Kidney tubule cell (primary cell): Measurements from ENCODE around the gene SPAG6.

ENCODE experiments used
- DNase-seq: peaks from one replicate; pipeline ENCODE4 v3.0.0-alpha.2; 2018; ENCODE audit warnings: low spot score

SPAG6 gene

GRCh38 chr10:22434521-22434920, 89.2 kb downstream of the SPAG6 start:
- DNase-seq = no peak

- DNase-seq = no peak
Observed at GRCh38 chr10:22435650-22436049, 90.4 kb downstream of the SPAG6 start.

GRCh38 chr10:22436526-22436892, 91.2 kb downstream of the SPAG6 start:
- DNase-seq = no peak

- peak; percentile 80 for DNase-seq
Observed at GRCh38 chr10:22436893-22437619, 91.8 kb downstream of the SPAG6 start.

DNA sequence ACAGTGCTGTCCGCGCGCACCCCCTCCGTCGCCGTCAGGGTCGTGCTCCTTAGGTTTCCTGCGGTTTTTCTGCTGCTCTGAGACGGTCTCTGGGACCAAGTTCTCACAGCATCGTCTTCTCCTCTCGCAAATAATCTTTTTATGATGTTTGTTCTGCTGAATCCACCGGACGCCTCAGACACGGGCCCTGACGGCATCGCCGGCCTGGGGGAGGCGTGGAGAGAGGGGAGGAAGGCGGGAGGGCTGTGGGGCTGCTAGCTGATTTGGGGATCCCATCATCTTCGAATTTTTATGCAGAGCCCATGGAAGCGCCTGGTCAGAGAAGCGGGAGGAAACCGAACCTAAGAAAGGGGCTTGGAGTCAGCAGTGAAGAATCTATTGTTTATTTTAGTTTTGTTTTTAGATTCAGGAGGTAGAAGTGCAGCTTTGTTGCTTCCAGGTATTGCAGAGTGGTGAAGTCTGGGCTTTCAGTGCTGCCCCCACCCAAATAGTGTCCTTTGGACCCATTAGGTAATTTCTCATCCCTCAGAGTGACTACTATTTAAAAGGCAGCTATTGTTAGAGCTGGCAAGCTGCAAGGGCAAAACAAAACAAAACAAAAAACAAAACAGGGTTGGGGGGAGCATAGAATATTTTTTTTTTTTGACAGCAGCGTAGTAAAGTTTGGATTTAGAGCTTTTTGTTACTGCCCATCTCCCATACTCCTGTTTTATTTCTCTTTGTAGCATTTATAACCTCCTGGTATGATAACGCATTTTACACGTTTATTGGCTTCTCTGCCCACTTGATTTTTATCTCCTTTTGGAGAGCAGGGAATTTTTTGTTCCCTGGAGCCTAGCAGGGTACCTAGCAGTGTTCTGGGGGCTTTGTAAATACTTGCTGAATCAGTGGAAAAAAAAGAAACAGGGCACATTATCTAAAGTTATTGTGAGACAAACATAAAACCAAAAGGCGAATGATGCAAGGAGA, 92.6 kb downstream of the SPAG6 start:
- DNase-seq = no peak

- DNase-seq = no peak
Observed at GRCh38 chr10:22438711-22439110, 93.4 kb downstream of the SPAG6 start.

DNA sequence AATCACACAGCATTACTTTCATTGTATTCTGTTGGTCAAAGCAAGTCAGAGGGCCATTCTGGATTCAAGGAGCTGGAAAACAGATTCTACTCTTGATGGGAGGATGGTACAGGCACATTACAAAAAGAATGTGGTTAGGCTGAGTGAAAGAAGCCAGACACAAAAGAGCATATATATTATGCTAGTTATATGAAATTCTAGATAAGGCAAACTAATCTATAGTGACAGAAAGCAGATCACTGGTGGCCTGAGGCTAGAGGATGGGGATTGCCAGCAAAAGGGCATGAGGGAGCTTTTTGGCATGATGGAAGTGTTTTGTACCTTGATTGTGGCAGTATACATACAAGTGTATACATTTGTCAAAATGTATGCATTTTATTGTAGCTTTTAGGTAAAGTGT, 96.8 kb downstream of the SPAG6 start:
- no peak for DNase-seq

DNA sequence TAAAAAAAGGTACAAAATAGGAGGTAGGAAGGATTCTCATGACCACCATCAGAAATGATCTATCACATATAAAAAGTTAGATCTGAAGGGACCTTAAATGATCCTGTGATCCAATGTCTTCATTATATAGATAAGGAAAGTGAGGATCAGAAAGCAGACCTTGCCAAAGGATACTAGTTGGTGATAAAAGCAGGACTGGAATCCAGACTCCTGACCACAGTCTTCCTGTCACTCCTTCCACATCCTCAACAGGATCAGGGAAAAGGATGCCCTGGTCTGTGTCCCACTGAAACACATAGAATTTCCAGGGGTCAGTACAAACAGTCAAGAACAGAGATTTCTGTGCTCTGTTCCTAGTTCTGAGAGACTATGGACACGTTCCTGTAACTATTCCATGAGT, 97.2 kb downstream of the SPAG6 start:
- DNase-seq = no peak

DNA sequence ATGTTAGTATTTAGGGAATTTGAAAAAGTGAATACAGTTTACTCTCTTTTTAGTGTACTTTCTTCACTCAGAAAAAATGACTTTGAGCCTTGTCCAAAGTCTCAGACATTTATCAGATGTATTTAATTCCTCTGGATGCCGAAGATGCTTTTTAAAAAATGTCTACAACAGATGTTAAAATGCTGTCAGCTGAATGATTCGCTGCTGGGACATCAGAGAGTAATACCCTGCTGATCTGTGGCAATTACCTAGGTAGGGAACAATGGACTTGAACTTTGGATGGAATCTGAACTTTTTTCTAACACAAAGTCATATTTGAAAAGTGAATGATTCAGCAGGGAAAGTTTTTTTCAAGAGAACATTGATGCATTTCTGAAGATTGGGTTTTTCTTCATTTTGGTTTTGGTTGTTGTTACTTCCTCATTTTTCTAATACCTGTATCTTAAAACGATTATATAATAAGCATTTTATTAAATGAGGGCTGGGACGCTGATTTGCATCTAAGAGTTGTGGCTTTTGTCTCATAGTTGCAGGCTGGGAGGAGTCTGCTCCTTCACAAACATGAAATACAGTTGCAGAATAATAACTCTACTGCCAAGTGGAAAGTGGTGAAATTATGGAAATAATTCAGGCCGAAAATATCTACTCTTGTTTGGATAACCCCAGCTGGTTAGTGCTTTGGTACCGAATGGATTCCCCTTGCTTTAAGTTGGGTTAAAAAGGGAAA, 98.0 kb downstream of the SPAG6 start:
- no peak for DNase-seq

GRCh38 chr10:22444219-22444788, 99.0 kb downstream of the SPAG6 start:
- DNase-seq = no peak

DNA sequence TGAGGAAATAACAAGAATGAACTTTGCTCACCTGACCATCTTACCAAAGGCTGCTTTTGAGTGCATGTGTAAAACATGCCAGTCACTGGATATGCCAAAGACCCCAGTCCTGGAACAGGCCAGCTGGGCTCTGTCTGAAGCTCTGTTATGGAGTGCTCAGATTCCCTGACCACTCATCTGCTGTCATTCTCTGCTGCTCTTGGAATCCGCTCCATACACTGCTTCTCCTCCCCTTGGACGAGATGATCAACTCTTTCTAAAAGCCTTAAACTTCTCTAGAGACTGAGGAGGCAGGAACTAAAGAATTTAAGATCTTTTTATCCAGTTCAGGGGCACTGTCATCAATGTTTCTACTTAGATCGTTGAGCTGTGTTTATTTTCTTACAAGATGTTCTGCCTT, 100.2 kb downstream of the SPAG6 start:
- no peak for DNase-seq

- DNase-seq = no peak
Observed at GRCh38 chr10:22447068-22447467, 101.8 kb downstream of the SPAG6 start.

- no peak for DNase-seq
Observed at GRCh38 chr10:22451346-22451745, 106.0 kb downstream of the SPAG6 start.

- DNase-seq = no peak
Observed at GRCh38 chr10:22453320-22453719, 108.0 kb downstream of the SPAG6 start.

DNA sequence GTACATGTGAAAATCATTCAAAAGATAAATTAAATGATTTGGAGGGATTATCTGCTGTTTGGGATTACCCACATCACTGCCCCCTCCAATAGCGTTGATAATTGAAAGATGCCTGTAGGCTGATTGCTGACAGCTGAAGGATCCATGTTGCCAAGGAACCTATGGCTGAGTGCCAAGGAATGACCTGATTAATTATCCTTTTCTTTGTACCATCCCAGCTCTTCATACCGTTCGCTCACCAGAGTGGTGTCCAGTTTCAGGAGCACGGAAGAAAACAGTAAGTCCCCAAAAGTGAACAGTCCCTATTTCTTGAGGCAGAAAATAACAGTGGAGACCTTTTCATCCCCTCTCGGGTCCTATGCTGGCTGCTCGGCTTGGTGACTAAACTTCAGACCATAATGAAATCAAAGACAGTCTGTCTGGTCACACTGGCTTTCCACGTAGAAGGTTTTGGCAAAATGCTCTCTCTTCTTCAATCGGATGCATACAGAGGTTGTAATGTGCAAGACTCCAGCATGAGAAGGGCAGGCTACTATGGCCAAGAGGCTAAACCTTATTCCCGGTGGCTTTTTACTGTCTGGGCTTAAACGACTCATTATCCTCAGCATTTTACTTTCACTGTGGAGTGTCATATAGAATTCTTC, 108.8 kb downstream of the SPAG6 start:
- no peak for DNase-seq

DNA sequence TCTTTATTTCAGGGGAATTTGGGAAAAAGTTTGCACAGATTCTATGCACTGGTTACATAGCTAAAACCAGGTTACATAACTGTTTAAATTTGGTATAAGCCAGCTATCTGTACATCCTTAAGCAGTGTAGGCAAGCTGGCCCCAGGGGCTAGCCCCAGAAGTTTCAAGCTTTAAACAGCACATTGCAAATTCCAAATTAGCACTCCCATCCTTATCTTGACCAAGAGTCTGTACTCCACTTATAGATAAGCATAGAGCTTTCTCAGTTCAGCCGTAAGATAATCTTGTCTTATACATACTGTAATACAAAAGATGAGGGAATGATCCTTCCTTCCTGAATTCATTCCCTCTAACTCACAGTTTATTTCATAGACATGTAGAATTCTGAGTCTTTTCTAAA, 109.3 kb downstream of the SPAG6 start:
- no peak for DNase-seq

GRCh38 chr10:22455068-22455857, 110.0 kb downstream of the SPAG6 start:
- DNase-seq = no peak

GRCh38 chr10:22456486-22456885, 111.2 kb downstream of the SPAG6 start:
- no peak for DNase-seq

- DNase-seq = no peak
Observed at GRCh38 chr10:22458272-22459038, 113.2 kb downstream of the SPAG6 start.

GRCh38 chr10:22459496-22459895, 114.2 kb downstream of the SPAG6 start:
- DNase-seq = no peak
